Measurements from ENCODE around the gene KRTAP4-7. TPM values are rescaled to one million over a fixed set of nuclear protein-coding genes. Genes with fewer than 3 reads are reported as not detected.
"Not testable (repeated sequence)": the region's sequence is repeated elsewhere in the genome, so short reads cannot be mapped to it uniquely, and the experiment has no call there.

Gene KRTAP4-7
- not detected for total RNA-seq
- not detected for total RNA-seq (2013)
- 0 reads per million in 29 experiments for total RNA-seq

DNA sequence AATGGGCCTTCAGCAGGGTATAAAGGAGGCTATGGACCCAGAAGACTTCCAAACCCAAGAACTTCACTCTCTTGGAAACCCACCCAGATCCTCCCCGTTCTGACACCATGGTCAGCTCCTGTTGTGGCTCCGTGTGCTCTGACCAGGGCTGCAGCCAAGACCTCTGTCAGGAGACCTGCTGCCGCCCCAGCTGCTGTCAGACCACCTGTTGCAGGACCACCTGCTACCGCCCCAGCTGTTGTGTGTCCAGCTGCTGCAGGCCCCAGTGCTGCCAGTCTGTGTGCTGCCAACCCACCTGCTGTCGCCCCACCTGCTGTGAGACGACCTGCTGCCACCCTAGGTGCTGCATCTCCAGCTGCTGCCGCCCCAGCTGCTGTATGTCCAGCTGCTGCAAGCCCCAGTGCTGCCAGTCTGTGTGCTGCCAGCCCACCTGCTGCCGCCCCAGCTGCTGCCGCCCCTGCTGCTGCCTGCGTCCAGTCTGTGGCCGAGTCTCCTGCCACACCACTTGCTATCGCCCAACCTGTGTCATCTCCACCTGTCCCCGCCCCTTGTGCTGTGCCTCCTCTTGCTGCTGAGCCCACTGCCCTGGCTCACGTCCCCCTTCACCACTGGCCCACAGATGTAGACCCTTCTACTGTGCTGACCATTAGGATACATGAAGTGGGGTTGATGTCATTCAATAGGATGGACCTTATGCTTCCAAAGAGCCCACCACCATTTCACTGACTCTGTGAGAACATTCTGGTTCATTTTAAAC is at the start of gene KRTAP4-7:
Gene KRTAP4-7, plus strand, starts transcription at position 51 of the 757 bp plus-strand sequence. Its CDS starts 57 bp downstream, at position 108.
- H3K4me3 ChIP-seq (ENCODE audit: control insufficient read depth in 1 of 2, extremely low read depth in 1 of 2, low read length in 1 of 2); H3K9me3 ChIP-seq; H3K4me1 ChIP-seq (ENCODE audit: control insufficient read depth in 1 of 2, extremely low read depth in 1 of 2, insufficient read depth in 2 of 2, low read length in 2 of 2); POLR2A ChIA-PET; H3K9me3 Mint-ChIP-seq; H3K36me3 Mint-ChIP-seq; H3K4me3 Mint-ChIP-seq; H3K27ac ChIP-seq (ENCODE audit: low read length); H3K27me3 ChIP-seq (replicated peaks in 1 of 2; ENCODE audit: control insufficient read depth in 2 of 2, extremely low read depth in 1 of 2, insufficient read depth in 2 of 2, low read length in 1 of 2); H3K36me3 ChIP-seq (ENCODE audit: control insufficient read depth in 2 of 2, extremely low read depth in 1 of 2, insufficient read depth in 1 of 2, low read length in 1 of 2); H3K4me1 Mint-ChIP-seq; DNase-seq; ATAC-seq (replicated peaks in 1 of 4): not testable (repeated sequence)
- 84% methylated on average over 10 of the region's 14 CpGs for WGBS (ENCODE audit: insufficient coverage)
- peak within 1 kb of the TSS in 1 of 2 donors; percentile 66 for H3K27ac Mint-ChIP-seq
- CTCF ChIA-PET, result interaction anchor here (0.6 kb wide), 2 partner anchors 59 to 163 kb away, joined by 3 read pairs; no protein-coding TSS in a partner anchor
- peaks cover 7 to 17% of the 10 kb centered on the region in 2 donors for H3K27me3 Mint-ChIP-seq

DNA sequence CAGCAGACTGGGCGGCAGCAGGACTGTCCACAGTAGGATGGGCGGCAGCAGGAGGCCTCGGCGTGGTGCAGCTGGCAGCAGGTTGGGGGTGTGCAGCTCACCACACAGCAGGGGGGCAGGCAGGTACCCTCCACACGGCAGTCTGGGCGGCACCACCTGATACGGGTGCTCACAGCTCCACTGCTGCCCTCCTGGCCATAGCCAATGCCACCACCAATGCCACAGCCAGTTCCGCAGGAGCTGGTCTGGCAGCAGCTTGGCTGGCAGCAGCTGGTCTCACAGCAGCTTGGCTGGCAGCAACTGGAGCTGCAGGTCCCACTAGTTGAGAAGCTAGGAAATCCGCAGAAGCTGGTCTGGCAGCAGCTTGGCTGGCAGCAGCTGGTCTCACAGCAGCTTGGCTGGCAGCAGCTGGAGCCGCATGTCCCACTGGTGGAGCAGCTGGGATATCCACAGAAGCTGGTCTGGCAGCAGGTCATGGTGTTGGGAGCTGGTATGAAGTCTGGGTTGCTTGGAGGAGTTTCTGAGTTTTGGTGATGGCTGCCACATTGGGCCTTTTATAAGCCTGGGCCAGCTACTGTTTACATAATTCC is 49.5 kb upstream of the KRTAP4-7 start, which contains the start of gene KRTAP1-3:
Gene KRTAP1-3, minus strand, starts transcription at position 529 of the 590 bp plus-strand sequence. Its CDS starts 53 bp downstream, at position 476.
- H3K4me3 Mint-ChIP-seq; H3K9me3 Mint-ChIP-seq; H3K4me1 Mint-ChIP-seq; DNase-seq; H3K36me3 ChIP-seq (ENCODE audit: control insufficient read depth in 2 of 2, extremely low read depth in 1 of 2, insufficient read depth in 1 of 2, low read length in 1 of 2); H3K27ac Mint-ChIP-seq; ATAC-seq (replicated peaks in 1 of 4); H3K4me3 ChIP-seq (ENCODE audit: control insufficient read depth in 1 of 2, extremely low read depth in 1 of 2, low read length in 1 of 2); POLR2A ChIA-PET; H3K27me3 ChIP-seq (replicated peaks in 1 of 2; ENCODE audit: control insufficient read depth in 2 of 2, extremely low read depth in 1 of 2, insufficient read depth in 2 of 2, low read length in 1 of 2); H3K4me1 ChIP-seq (ENCODE audit: control insufficient read depth in 1 of 2, extremely low read depth in 1 of 2, insufficient read depth in 2 of 2, low read length in 2 of 2); H3K36me3 Mint-ChIP-seq; H3K27ac ChIP-seq (ENCODE audit: low read length); H3K9me3 ChIP-seq; CTCF ChIA-PET: not testable (repeated sequence)
- peaks cover 18 to 28% of the 10 kb centered on the region in 2 donors for H3K27me3 Mint-ChIP-seq
- 84% methylated on average over 7 of the region's 10 CpGs for WGBS (ENCODE audit: insufficient coverage)

DNA sequence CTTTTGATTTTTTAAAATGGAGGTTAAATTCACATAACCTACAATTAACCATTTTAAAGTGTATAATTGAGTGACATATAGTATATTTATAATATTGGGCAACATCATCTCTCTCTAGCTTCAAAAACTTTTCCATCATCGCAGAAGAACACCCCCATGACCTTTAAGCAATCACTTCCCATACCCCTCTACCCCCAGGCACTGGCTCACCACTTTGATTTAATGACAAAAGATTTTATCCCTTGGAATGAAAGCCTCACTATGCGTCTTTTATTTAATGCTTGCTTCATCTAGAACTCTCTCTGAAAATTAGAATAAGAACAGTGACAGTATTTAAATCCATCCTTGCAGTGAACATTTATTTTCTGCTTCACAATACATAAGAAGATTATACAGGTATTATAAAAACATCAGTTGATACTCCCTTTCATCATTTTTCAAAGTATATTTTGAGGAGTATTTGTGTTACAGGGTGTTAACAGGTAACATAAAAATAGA is 46.0 kb upstream of the KRTAP4-7 start:
- Mint-ChIP-seq H3K9me3 (peaks cover 0 to 6% (median 0%) of the 10 kb centered on the region in 3 donors), H3K4me1 (no peaks in the 10 kb centered on the region), H3K27ac (no peak overlapping the region), H3K27me3 (peaks cover 22 to 25% of the 10 kb centered on the region in 2 donors), H3K4me3 (no peak overlapping the region), H3K36me3 (no peaks in the 10 kb centered on the region)
- DNase-seq (no peak), ATAC-seq (replicated peaks in 1 of 4) (no peak)
- Histone ChIP-seq H3K27ac (ENCODE audit: low read length) (no peak overlapping the region), H3K4me3 (ENCODE audit: control insufficient read depth in 1 of 2, extremely low read depth in 1 of 2, low read length in 1 of 2) (no peak overlapping the region), H3K36me3 (ENCODE audit: control insufficient read depth in 2 of 2, extremely low read depth in 1 of 2, insufficient read depth in 1 of 2, low read length in 1 of 2) (no peaks in the 10 kb centered on the region), H3K9me3 (peaks cover 3% of the 10 kb centered on the region), H3K27me3 (replicated peaks in 1 of 2; ENCODE audit: control insufficient read depth in 2 of 2, extremely low read depth in 1 of 2, insufficient read depth in 2 of 2, low read length in 1 of 2) (peaks cover 0 to 7% of the 10 kb centered on the region in 2 experiments), H3K4me1 (ENCODE audit: control insufficient read depth in 1 of 2, extremely low read depth in 1 of 2, insufficient read depth in 2 of 2, low read length in 2 of 2) (no peaks in the 10 kb centered on the region)
- ChIA-PET POLR2A (no interaction called here), CTCF (no interaction called here)
- WGBS (ENCODE audit: insufficient coverage), result 83% methylated on average over 1 of the region's 2 CpGs

DNA sequence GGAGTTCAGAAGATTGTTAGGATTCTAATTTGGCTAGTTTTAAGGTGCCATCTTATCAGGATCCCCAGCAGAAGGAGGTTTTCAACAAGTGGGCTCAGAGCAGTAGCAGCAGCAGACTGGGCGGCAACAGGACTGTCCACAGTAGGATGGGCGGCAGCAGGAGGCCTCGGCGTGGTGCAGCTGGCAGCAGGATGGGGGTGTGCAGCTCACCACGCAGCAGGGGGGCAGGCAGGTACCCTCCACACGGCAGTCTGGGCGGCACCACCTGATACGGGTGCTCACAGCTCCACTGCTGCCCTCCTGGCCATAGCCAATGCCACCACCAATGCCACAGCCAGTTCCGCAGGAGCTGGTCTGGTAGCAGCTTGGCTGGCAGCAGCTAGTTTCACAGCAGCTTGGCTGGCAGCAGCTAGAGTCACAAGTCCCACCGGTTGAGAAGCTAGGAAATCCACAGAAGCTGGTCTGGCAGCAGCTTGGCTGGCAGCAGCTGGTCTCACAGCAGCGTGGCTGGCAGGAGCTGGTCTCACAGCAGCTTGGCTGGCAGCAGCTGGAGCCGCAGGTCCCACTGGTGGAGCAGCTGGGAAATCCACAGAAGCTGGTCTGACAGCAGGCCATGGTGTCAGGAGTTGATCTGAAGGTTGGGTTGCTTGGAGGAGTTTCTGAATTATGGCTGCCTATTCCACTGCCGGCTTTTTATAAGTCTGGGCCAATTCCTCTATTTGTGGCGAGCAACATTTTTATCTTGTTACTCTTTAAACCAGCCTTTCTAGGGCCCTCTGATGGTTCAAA is 43.0 kb upstream of the KRTAP4-7 start, which contains the start of gene KRTAP1-1:
Gene KRTAP1-1, minus strand, starts transcription at position 668 of the 789 bp plus-strand sequence. Its CDS starts 53 bp downstream, at position 615.
- CTCF ChIA-PET; ATAC-seq (replicated peaks in 1 of 4): not testable (repeated sequence)

DNA sequence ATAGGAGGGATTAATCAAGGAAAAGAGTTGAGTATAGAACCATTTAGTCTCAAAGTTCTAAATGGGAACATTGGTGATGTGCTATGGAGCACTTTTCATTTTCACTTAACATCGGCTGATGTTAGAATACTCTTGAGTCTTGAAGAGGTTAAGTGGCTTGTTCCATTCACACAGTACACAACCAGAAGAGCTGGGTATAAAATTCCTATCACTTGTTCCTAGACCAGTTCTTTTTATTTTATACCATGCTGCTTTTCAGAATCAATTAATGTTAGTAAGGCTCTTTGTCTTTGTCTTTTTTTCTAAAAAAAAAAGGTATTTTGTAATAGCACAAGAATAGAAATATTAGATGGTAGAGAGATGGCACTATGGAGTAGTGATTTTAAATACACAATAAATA is 41.0 kb upstream of the KRTAP4-7 start:
- CTCF ChIA-PET, result no interaction called here
- no peak overlapping the region for H3K4me3 Mint-ChIP-seq
- H3K9me3 Mint-ChIP-seq, result peaks cover 0 to 10% (median 5%) of the 10 kb centered on the region in 3 donors
- no peak overlapping the region for H3K27ac Mint-ChIP-seq
- H3K4me1 Mint-ChIP-seq, result peaks cover 0 to 2% (median 0%) of the 10 kb centered on the region in 3 donors
- ATAC-seq (replicated peaks in 1 of 4) (no peak), DNase-seq (no peak)
- H3K36me3 Mint-ChIP-seq, result no peaks in the 10 kb centered on the region
- no CpG with 5 or more reads among the region's 1 CpG for WGBS (ENCODE audit: insufficient coverage)
- POLR2A ChIA-PET, result interaction anchor here in 1 of 2 donors (0.6 kb wide), 1 partner anchor 165 kb away, joined by 3 read pairs; no protein-coding TSS in a partner anchor
- H3K4me3 ChIP-seq (ENCODE audit: control insufficient read depth in 1 of 2, extremely low read depth in 1 of 2, low read length in 1 of 2), result no peak overlapping the region
- H3K27ac ChIP-seq (ENCODE audit: low read length), result no peak overlapping the region
- H3K9me3 ChIP-seq, result peaks cover 4% of the 10 kb centered on the region
- no peaks in the 10 kb centered on the region for H3K4me1 ChIP-seq (ENCODE audit: control insufficient read depth in 1 of 2, extremely low read depth in 1 of 2, insufficient read depth in 2 of 2, low read length in 2 of 2)
- H3K27me3 ChIP-seq (replicated peaks in 1 of 2; ENCODE audit: control insufficient read depth in 2 of 2, extremely low read depth in 1 of 2, insufficient read depth in 2 of 2, low read length in 1 of 2), result peaks cover 0 to 7% of the 10 kb centered on the region in 2 experiments
- H3K27me3 Mint-ChIP-seq, result peaks cover 27 to 31% of the 10 kb centered on the region in 2 donors
- no peaks in the 10 kb centered on the region for H3K36me3 ChIP-seq (ENCODE audit: control insufficient read depth in 2 of 2, extremely low read depth in 1 of 2, insufficient read depth in 1 of 2, low read length in 1 of 2)

More for the DNA sequence above, 43.0 kb upstream of the KRTAP4-7 start, which contains the start of gene KRTAP1-1:
- DNase-seq; POLR2A ChIA-PET; H3K9me3 Mint-ChIP-seq; H3K36me3 ChIP-seq (ENCODE audit: control insufficient read depth in 2 of 2, extremely low read depth in 1 of 2, insufficient read depth in 1 of 2, low read length in 1 of 2); H3K27ac ChIP-seq (ENCODE audit: low read length); H3K9me3 ChIP-seq; H3K4me3 Mint-ChIP-seq; H3K4me3 ChIP-seq (ENCODE audit: control insufficient read depth in 1 of 2, extremely low read depth in 1 of 2, low read length in 1 of 2); H3K4me1 ChIP-seq (ENCODE audit: control insufficient read depth in 1 of 2, extremely low read depth in 1 of 2, insufficient read depth in 2 of 2, low read length in 2 of 2); H3K4me1 Mint-ChIP-seq; H3K27me3 ChIP-seq (replicated peaks in 1 of 2; ENCODE audit: control insufficient read depth in 2 of 2, extremely low read depth in 1 of 2, insufficient read depth in 2 of 2, low read length in 1 of 2); H3K27ac Mint-ChIP-seq; H3K36me3 Mint-ChIP-seq: not testable (repeated sequence)
- peaks cover 22 to 23% of the 10 kb centered on the region in 2 donors for H3K27me3 Mint-ChIP-seq
- 89% methylated on average over 10 of the region's 14 CpGs for WGBS (ENCODE audit: insufficient coverage)

All from T-cell (primary cell).